ENCODE data around the gene LSAMP.

DNA sequence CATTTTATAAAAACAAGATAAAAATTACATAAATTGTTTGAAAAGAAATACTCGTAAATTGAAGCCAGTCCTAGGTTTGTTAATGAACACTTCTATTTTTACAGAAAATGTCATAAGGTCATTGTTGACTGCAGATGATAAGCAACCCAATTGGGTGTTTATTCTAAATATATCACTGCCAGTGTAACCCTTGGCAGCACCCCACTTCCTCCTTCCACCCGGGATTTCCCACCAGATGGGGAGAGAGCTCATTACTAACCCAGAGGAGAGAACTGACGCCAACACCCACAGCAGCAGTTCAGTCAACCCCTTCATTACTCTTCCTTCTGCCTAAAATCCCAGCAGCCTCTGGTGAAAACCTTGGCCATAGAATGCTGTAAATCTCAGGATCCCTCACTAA is 514.4 kb downstream of the LSAMP start:
- TF ChIP-seq, protein P1, sequence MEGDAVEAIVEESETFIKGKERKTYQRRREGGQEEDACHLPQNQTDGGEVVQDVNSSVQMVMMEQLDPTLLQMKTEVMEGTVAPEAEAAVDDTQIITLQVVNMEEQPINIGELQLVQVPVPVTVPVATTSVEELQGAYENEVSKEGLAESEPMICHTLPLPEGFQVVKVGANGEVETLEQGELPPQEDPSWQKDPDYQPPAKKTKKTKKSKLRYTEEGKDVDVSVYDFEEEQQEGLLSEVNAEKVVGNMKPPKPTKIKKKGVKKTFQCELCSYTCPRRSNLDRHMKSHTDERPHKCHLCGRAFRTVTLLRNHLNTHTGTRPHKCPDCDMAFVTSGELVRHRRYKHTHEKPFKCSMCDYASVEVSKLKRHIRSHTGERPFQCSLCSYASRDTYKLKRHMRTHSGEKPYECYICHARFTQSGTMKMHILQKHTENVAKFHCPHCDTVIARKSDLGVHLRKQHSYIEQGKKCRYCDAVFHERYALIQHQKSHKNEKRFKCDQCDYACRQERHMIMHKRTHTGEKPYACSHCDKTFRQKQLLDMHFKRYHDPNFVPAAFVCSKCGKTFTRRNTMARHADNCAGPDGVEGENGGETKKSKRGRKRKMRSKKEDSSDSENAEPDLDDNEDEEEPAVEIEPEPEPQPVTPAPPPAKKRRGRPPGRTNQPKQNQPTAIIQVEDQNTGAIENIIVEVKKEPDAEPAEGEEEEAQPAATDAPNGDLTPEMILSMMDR (tag by site-specific recombination; IDR thresholded peaks at IDR 0.05) = no peak
- TF ChIP-seq ZNF169 (tag by site-specific recombination; IDR thresholded peaks at IDR 0.05) (no peak), ZNF274 (IDR thresholded peaks at IDR 0.05; ENCODE audit: low read length) (no peak), ZNF274 (tag by site-specific recombination; IDR thresholded peaks at IDR 0.05; ENCODE audit: borderline replicate concordance) (no peak), ZNF626 (tag by site-specific recombination; IDR thresholded peaks at IDR 0.05) (no peak), ZNF10 (tag by site-specific recombination; IDR thresholded peaks at IDR 0.05) (no peak), ZFP37 (tag by site-specific recombination; IDR thresholded peaks at IDR 0.05) (no peak), TRIM28 (IDR thresholded peaks at IDR 0.05; ENCODE audit: borderline replicate concordance, low read length) (no peak), TCF7L2 (IDR thresholded peaks at IDR 0.05; ENCODE audit: borderline replicate concordance, low read depth, low read length) (no peak)
- TF ChIP-seq, protein P2, sequence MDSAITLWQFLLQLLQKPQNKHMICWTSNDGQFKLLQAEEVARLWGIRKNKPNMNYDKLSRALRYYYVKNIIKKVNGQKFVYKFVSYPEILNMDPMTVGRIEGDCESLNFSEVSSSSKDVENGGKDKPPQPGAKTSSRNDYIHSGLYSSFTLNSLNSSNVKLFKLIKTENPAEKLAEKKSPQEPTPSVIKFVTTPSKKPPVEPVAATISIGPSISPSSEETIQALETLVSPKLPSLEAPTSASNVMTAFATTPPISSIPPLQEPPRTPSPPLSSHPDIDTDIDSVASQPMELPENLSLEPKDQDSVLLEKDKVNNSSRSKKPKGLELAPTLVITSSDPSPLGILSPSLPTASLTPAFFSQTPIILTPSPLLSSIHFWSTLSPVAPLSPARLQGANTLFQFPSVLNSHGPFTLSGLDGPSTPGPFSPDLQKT (IDR thresholded peaks at IDR 0.05; ENCODE audit: borderline replicate concordance, low read depth, low read length) = no peak
